Sigmoid colon (tissue), 3 donors: ENCODE data around the gene FAM240B.

Experiments used
- CTCF ChIP-seq, 4 experiments: fragments of 450-650 bp in 3 of 4; fragments of 200-600 bp in 1 of 4; IDR thresholded peaks; one replicate each; pipeline ENCODE4 v1.5.1; 2016 to 2019; ENCODE audit warnings: antibody characterized with exemption in 4 of 4, mild to moderate bottlenecking in 3 of 4, moderate library complexity in 2 of 4
- POLR2A ChIP-seq, 2 donors: fragments of 450-650 bp; IDR thresholded peaks; one replicate each; pipeline ENCODE4 v1.6.1; 2016; ENCODE audit warnings: antibody characterized with exemption in 2 of 2, mild to moderate bottlenecking in 2 of 2, moderate library complexity in 2 of 2

- TF ChIP-seq POLR2A (IDR thresholded peaks at IDR 0.05) (no peak), CTCF (IDR thresholded peaks at IDR 0.05) (no peak)
Measured at GRCh38 chr9:38687389-38687842, 32.5 kb downstream of the FAM240B start.
